GM21619 (cell line): Measurements from ENCODE around the gene SEMA6D.
"Not testable (repeated sequence)": the region's sequence is repeated elsewhere in the genome, so short reads cannot be mapped to it uniquely, and the experiment has no call there.

ENCODE experiments used
- ATAC-seq: cut with Tn5 transposase; IDR thresholded peaks from one replicate; pipeline ENCODE4 v1.9.1; 2021; ENCODE audit not compliant: unreplicated experiment

Gene SEMA6D

DNA sequence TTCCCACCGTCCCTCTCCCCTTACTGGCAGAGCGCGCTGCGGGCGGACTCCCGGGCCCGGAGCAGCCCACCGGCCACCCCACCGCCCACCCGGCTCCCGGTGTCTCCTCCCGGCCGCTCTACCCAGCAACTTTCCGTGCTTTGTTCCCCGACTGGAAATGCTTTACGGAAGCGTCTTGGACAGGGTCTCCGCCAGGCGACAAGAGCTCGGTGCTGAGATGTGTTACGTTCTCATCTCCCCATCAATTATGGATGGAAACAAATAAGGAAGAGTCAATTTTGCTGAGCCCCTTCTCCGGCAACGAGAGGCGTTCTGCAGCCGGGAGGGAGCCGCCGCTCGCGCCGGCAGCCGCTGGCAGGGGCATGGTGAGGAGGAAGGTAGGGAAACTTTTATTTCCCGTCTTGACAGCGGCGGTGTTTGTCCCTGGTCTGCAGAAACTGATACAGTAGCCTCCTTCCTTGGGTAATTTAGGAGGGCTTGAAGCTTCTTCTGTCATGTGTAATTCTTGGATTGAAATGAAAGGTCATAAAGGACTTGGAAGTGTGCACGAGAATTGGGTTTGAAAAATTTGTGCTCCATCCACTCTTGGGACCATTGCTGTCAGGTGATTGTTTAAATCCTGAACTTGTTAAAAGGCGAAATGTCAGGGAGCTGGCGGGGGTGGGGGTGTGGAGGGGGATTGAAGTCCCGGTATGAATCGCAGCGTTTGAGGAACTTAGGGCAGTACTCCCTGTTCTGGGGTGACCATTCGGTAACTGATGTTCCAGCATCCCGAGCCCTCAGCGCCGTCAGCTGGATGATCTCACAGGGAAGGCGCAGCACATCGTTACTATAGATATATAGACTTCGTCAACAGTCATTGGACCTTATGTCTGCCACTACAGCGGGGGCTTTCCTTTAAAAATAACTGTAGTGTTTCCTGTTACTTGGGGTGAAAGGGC, 1.5 kb downstream of the SEMA6D start:
- no peak for ATAC-seq

DNA sequence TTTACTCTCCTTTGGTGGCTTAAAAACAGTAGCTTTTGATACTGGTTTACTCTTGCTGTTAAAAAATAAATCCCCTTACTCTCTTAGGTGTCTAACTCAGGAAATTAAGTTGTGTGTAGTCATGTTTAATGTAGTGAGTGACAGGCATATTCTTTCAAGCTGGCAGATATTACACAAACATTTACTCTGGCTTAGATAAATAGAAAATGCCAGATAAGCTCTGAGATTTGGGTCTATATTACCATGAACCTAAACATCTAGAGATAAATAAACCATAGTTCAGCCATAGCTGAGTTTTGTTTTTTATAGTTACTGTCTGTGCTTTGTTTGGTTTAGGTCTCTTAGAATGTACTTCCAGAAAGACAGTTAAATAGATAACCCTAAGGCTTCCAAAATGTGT, 2.4 kb downstream of the SEMA6D start:
- ATAC-seq = no peak

DNA sequence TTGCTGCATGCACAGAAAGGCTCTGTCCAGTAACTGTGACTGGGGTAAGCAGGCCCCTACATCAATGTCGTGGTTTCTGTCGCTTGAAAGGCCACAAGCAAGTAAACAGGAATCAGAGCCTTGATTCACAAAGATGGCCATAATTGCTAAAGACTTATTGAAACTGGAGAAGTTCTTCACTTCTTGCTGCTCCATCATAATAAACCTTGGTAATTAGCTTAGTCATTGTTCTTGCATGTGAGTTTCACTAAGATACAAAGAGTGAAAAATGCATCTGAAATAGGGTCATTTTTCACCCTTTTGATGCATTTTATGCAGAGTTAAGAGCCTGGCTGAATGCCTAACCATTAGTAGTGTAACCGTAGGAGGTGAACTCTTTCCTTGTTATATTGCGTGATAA, 3.2 kb downstream of the SEMA6D start:
- no peak for ATAC-seq

DNA sequence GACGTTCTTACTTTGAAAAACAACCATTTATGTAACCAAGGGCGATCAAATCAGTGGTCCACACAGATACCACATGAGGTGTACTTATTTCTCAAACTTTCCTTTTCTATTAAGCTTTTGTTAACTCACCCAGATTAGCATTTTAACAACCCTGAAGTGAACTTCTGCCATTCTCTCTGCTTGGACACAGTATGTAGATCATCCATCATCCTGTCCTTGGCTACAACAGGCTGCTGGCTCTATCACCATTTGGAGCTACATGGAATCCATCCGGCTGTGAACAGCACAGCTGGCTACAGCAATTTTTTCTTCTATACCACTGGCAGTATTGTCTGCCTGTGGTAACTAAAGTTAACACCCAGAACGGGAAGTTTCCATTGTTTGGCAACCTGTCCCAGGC, 4.4 kb downstream of the SEMA6D start:
- no peak for ATAC-seq

DNA sequence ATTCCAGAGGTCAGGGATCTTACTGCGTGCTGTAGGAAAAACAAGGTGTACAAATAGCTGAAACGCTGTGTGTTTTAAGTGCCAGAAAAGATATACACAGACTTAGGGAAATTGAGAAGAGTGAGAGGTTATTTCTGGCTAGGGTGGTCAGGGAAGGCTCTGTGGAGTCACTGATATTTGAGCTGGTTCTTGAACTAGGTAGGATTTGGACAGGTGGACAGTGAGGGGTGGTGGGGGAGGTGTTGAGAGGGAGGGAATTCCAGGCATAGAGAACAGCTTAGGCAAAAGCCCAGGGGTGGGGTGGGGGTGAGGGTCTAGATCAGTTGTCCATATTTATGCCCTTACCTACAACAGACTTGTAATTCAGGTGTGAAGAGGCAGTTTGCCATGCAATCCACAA, 7.0 kb downstream of the SEMA6D start:
- no peak for ATAC-seq

DNA sequence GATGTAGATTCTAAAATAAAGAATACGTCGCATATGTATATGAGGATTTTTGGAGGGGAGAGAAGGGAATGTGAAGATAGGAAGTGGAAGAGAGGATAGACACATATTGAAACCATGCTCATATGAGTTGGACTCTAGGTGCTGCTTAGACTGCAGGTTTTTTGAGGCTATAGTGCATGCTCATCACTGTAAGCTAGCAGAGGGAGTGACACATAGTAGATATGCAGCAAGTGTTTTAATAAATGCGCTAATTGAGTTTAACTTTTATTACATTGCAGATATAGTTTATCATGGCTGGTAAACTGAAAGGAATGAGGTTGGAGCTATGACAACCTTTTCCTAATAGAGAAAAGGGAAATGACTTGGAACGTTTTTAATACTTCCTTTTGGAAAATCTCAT, 7.7 kb downstream of the SEMA6D start:
- no peak for ATAC-seq

DNA sequence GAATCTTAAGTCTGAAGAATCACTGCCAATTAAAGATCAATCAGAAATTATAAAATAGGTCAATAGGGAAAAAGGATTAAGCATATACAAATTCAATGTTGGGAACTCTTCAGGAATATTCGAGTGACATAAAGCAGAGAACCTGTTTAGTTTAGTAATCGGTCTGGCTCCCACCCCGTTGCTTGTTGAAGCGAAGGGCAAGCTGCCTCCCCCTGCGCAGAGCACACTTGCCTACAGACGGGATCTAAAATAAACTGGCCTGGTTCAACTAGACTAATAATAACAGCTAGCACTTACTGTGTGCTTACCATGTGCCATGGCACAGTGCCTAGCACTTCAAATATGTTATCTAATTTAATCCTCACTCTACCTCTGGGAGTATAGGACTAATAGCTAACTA, 8.6 kb downstream of the SEMA6D start:
- no peak for ATAC-seq

DNA sequence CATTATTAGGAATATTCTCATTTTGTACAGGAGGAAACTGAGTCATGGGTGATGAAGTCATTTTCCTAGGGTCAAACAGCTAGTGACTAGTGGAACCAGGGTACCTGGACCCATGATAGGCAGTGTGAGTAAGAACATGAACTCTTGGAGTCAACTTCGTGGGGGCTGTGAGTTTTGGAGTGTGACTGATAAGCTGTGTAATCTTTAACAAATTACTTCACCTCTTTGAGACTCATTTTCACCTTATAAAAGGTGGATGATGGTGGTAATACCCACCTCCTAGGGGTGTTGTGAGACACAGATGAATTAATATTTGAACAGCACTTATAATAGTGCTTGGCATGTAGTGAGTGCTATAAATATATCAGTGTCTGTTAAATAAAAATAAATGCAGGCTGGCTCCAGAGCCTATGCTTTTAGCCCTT, 9.1 kb downstream of the SEMA6D start:
- ATAC-seq = no peak

DNA sequence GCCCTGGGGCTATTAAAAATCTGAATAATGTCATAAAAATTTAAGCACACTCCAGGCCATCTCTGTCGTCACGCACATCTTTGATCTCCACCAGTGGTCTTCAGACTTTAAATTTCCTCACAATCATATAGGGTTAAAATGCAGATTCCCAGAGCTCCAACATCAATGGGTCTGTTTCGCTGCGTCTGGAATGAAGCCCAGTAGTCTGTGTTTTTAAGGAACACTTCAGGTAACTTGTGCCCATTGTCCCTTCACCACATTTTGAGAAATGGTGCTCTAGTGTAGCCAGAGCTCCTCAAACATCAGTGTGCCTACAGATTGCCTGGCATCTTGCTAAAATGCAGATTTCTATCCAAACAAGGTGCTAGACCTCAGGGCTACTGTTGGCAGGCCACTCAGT, 9.8 kb downstream of the SEMA6D start:
- no peak for ATAC-seq

DNA sequence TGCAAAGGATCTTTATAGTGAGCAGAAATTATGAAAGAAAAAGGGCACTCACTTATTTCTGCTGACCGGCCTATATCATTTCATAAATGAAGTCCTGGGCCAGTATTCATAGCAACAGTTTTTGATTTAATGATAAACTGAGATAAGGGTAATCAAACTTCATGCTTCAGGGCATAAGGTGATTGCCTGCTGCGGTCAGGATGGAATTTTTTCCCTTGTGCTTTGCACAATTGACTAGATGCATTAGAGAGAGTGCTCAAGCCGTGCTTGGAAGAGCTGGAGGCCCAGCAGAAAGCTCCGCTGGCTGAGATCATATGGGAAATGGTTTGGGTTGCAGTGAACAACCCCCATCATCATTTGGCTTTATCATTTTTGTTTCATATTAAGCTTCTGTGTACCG, 10.4 kb downstream of the SEMA6D start:
- no peak for ATAC-seq

DNA sequence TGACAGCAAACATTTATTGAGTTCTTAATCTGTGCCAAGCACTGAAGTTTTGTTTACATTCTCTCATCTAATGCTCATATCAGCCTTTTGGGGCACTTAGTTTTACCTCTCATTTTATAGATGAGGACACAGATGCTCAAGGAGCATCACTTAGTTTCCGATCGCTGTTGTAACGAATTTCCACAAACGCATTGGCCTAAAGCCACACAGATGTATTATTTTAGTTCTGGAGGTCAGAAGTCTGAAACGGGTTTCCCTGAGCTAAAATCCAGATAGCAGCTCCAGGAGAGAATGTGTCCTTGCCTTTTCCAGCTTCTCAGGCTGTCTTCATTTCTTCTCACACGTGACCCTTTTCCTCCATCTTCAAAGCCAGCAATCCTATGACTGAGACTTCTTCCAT, 11.1 kb downstream of the SEMA6D start:
- no peak for ATAC-seq

DNA sequence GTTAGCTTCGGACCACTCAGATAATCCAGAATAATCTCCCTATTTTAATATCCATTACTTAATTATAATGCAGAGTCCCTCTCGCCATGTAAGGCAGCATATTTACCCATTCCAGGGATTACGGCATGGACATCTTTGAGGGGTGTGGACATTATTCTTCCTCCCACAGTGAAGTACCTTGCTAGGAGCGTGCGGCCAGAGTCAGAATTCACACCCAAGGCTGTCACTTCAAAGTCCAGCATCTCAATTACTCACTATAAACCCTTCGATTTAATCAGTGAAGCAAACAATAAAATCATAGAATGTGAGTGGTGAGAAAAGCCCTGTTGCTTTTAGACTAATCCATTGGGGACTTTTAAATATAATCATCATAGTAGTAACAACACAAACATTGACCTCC, 11.6 kb downstream of the SEMA6D start:
- ATAC-seq = no peak

DNA sequence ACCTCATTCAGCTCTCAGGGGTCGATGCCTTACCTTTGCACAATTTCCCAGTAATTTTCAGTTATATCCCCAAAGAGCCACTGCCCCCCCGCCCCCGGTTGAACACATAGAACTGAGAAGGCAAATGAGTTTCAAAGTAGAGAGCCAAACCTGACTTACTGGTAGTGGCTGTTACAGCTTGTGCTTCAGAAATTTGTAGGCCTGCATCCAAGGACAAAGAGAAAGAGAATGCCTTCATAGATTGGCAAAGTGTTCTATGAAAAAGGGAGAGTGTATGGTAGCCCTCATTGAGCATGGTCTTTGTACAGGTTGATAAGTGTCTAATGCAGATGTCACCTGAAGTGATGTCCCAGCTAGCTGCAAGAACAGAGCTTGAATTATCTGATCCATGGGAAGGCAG, 13.9 kb downstream of the SEMA6D start:
- no peak for ATAC-seq

DNA sequence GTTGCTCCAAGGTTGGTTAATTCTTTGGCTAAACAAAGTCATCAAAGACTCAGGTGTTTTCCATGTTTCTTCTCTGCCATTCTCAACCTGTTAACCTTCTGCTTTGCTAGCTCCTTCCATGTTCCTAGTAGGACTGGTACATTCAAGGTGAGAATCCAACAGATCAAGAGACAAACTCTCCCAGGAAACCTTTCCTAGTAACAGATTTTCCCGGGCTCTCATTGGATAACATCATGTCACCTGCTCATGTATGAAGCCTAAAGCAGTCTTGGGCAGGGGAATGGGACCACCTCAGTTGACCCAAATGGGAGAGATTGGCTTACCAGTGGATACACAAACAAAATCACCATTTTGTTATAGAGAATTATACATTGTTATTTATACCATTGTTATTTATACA, 14.9 kb downstream of the SEMA6D start:
- ATAC-seq = no peak

DNA sequence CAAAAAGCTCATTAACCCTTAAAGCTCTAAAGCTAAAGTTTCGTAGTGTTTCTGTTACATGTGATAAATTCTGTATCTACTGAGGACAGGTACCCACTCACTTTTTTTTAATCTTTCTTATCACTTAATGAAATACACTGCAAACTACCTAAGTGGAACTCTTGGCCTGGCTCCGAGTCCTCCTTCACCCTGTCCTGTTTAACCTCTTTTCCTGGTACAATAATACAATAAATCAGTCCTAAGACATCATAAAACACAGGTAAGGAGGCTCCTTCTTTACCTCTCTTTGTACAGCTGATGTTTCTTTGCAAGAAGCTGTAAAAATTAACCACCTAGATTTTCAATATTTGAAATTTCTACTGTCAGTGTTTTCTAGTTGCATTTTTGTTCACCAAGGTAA, 15.8 kb downstream of the SEMA6D start:
- ATAC-seq = no peak

DNA sequence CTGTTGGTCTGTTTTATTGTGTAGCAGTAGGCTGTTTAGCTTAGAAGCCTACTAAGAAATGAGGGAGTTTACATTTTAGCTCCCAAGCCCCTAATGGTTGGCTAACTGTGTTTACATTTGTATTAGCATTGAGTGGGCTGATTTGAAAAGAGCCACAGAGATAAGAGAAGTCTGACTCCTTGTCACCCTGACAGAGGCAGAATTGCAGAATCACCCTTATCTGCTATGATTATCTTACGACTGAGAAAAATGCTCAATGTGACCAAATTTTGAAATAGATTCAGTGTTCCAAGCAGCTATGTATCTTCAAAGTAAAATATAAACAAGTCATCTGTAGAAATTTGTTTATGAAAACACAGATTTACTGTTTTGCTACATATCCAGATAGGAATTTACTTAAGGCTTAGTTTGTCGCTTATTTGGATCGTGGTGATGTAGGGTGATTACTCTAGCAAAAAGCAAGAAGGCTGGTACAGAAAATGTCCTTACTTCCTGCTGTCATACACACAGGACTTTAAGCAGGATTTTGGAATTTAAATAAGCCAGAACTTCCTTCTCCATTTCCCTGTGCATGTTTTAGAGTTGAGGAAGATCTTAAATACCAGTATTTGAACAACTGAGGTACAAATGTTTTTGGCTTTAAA, 19.0 kb downstream of the SEMA6D start:
- ATAC-seq = no peak

DNA sequence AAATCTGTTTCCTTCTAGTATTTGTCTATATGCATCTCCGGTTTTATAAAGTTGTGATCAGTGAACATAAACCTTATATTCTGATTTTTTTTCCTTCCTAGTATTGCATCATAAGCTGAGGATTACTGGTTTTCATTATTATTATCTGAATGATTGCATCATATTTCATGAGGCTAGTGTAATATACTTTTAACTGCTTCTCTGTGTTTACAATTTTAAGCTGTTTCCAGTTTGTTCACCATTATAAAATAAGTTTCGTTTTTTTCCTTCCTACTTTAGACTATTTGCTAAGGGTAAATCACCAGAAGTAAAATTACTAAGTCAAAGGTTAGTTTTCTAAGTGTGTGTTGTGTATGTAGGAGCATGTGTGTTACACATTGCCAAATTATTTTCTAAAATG, 20.2 kb downstream of the SEMA6D start:
- no peak for ATAC-seq

DNA sequence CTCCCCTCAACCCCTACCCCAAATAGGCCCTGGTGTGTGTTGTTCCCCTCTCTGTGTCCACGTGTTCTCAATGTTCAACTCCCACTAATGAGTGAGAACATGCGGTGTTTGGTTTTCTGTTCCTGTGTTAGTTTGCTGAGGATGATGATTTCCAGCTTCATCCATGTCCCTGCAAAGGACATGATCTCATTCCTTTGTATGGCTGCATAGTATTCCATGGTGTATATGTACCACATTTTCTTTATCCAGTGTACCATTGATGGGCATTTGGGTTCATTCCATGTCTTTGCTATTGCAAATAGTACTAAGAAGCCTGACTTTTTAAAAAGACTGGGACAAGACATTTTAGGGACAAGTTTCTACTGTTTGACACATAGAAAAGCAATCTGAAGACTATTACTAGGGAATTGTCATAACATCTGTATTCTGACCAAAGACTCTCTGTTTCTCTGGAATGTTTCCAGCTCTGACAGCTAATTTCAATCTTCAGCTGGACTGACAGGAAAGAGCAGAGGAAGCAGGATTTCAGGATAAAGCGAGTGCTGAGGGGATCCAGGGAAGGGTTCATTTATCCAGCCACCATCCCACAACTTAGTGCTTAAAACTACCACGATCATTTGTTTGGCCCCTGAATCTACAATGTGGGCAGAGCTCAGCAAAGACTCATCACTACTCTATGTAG, 21.0 kb downstream of the SEMA6D start:
- ATAC-seq = not testable (repeated sequence)

DNA sequence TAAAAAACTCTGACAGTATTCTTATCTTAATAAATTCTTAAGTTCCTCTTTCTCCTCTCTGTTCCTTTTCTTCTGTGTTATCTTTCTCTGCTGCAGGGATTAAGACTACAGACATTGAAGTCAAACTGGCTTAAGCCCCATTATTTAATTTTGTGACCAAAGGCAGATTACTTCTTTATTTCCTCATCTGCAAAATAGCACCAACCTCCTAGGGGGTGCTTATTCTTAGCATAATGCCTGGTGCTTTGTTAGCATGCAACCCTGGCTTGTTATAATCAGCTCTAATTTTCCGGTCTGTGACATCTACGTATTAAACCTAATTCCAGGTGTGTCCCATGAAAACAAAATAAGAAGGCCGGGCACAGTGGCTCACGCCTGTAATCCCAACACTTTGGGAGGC, 23.8 kb downstream of the SEMA6D start:
- no peak for ATAC-seq

DNA sequence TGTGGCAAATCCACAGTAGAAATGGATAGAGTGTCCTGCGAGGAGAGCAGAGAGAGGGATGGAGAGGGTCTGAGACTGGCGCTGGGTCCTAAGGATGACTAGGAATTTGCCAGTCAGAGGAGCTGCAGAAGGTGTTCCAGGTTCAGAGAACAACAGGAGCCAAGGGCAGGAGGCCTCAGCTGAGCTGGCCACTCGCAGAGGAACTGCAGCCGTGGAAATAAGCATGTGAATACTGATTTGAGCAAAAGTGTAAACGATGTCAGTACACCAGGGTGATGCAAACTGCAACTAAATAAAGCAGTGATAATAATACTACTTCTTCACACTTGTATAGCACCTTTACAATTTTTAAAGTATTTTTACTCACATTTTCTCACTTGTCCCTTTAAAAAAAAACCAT, 24.6 kb downstream of the SEMA6D start:
- no peak for ATAC-seq

DNA sequence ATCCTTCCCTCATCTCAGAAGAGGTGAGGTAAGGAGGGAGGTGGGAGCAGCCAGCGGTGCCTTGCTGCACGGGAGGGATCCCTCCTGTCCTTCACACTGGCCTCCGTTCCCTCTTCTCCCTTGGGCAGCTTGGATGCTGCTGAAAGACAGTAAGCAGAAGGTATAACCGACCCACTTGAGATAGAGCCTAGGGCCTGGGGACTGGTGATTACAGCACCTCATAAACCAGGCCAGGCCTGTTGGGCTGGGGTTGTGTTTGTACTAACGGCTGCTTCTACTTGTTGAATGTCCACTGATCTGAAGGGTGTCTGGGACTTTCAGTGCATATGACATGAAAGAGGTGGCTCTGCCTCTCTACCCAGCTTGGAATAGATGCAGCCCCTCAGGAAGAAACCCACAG, 25.0 kb downstream of the SEMA6D start:
- ATAC-seq = no peak

DNA sequence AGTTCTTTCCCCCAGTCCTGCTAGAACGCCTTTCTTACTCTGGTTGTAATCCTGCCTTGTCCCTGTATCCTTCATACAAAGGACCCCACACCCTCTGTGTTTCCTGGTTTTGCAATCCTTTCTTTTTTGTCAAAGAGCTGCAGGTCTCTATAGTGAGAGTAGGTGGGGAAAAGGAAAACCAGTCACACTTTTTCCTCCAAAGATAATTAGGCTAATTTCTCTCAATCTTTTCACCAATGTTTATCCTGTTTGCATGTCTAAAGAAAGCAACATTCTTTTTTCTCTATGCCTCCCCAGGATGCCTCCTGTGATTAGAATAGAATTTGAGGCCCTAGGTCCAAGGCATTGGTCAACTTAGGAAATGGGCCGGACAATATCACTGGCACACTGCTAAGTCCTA, 25.4 kb downstream of the SEMA6D start:
- ATAC-seq = no peak
